IPS-15b (cell line): ENCODE data around the gene CA6.

Experiments used
- H3K27me3 ChIP-seq: one replicate; pipeline ENCODE4 v1.6.1; 2013; ENCODE audit warnings: low read length; ENCODE audit not compliant: control insufficient read depth, insufficient read depth
- H3K36me3 ChIP-seq: one replicate; pipeline ENCODE4 v1.6.1; 2013; ENCODE audit warnings: low read length; ENCODE audit not compliant: control insufficient read depth, insufficient read depth
- H3K4me1 ChIP-seq: one replicate; pipeline ENCODE4 v1.6.1; 2013; ENCODE audit warnings: mild to moderate bottlenecking, low read length; ENCODE audit not compliant: control insufficient read depth, insufficient read depth
- H3K4me3 ChIP-seq: one replicate; pipeline ENCODE4 v1.5.1; 2013; ENCODE audit warnings: low read depth, low read length
- H3K9ac ChIP-seq: one replicate; pipeline ENCODE4 v1.6.1; 2013; ENCODE audit warnings: low read depth, mild to moderate bottlenecking, low read length
- H3K9me3 ChIP-seq: one replicate; pipeline ENCODE4 v1.6.1; 2013; ENCODE audit warnings: mild to moderate bottlenecking, low read length; ENCODE audit not compliant: control insufficient read depth, insufficient read depth

Gene CA6

DNA sequence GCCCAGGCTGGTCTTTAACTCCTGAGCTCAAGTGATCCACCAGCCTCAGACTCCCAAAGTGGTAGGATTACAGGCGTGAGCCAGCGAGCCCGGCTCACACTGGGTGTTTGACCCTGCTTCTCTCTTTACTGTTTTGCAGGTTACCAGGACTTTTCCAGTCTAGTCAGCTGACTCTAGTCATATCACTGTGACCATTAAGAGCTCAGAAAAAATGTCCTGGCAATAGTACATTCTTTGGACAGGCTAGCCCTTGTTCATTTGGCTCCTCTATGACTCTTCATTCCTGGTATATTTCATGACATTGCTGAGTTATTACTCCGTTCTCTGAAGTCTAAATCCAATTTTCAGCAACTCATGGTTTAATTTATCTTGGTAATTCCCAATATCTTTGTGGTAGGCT lies 8.0 kb upstream of the CA6 start:
- H3K4me1 ChIP-seq = no peaks in the 10 kb centered on the region
- H3K36me3 ChIP-seq = no peaks in the 10 kb centered on the region

DNA sequence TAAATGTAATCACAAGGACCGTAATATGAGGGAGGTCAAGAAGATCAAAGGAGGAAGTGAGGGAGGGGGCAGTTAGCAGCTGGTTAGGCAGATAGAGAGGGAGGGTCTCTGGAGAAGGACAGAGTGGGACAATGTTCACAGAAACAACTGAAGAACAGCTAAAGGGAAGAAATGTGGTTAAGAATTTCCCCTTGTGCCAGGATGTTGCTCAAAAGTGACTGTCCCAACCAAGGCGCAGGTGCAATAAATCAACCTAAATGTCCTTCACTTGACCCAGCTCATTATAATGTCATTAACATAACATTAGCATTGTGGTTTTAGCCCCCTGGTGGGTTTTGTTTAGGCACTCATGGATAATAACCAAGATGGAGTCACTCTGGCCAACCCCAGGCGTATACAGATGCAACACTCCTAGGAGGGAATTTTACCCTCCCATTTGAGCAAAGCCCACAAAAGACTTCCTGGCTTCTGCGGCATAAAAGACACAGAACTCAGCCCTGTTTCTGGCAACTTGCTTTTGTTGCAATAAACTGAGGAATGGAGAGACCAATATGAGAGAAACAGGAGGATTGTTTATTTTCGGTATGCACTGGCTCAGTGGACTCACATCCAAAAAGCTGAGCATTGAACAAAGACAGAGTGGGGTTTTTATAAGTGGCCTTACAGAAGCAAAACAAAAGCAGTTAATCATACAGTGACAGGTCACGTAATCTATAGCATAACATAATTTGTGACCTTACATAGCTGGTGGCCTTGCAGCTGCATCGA lies 7.3 kb upstream of the CA6 start:
- no peaks in the 10 kb centered on the region for H3K36me3 ChIP-seq
- no peaks in the 10 kb centered on the region for H3K9me3 ChIP-seq
- H3K4me1 ChIP-seq = peaks cover 2% of the 10 kb centered on the region
- H3K9ac ChIP-seq = no peak overlapping the region
- H3K4me3 ChIP-seq = no peak overlapping the region
- H3K27me3 ChIP-seq = no peaks in the 10 kb centered on the region

More for the DNA sequence above, 8.0 kb upstream of the CA6 start:
- Histone ChIP-seq H3K27me3 (no peaks in the 10 kb centered on the region), H3K4me3 (no peak overlapping the region), H3K9me3 (no peaks in the 10 kb centered on the region), H3K9ac (no peak overlapping the region)

DNA sequence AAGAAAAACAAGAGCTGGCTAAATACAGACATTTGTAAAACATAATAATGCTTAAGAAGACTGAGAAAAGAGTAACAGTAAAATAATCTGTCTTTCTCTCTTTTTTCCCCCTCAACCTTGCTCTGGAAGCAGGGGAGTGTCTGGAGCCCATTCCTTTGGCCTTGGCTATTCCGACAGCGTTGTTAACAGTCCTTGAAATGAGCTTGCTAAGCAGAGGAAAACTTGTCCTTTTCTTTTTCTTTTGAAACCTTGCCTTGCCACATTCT lies 6.7 kb upstream of the CA6 start:
- H3K27me3 ChIP-seq = no peaks in the 10 kb centered on the region
- H3K36me3 ChIP-seq = no peaks in the 10 kb centered on the region
- H3K4me1 ChIP-seq = peaks cover 6% of the 10 kb centered on the region
- no peak overlapping the region for H3K4me3 ChIP-seq
- H3K9me3 ChIP-seq = no peaks in the 10 kb centered on the region
- no peak overlapping the region for H3K9ac ChIP-seq

DNA sequence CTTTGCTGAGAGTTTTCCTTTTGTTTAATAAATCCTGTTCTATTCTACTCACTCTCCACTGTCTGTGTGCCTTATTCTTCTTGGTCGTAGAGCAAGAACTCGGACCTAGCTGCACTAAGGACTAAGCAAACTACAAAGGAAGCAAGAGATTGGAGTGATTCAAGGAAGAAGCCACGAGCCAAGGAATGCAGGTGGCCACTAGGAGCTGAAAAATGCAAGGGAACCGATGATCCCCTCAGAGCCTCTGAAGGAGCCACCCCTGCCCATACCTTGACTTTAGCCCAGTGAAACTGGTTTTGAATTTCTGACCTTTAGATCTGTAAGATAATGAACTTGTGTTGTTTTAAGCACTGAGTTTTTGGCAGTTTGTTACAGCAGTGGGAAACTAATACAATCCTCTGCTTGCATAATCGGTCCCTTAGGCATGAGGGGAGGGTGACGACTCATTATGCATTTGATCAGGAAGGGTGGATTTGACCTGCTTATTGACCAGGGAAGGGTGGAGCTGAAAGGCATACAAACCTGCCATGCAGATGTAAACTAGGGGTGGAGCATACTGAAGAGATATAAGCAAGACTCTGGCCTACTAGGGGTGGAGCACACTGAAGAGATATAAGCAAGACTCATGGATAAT lies 6.2 kb upstream of the CA6 start:
- Histone ChIP-seq H3K9ac (no peak overlapping the region), H3K9me3 (no peaks in the 10 kb centered on the region), H3K4me1 (peaks cover 8% of the 10 kb centered on the region), H3K4me3 (no peak overlapping the region), H3K27me3 (no peaks in the 10 kb centered on the region), H3K36me3 (no peaks in the 10 kb centered on the region)

DNA sequence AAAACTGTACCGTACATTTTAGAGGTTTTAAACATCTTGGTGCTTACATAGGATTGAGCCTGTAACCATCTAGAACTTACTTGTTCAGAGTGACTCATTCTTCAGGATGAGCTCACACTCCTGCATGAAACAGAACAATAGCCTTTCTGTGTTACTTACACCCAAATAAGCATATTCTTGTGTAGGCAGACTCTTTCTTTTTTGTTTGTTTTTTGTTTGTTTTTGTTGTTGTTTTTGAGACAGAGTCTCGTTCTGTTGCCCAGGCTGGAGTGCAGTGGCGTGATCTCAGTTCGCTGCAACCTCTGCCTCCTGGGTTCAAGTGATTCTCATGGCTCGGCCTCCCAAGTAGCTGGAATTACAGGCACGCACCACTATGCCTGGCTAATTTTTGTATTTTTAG lies 3.8 kb upstream of the CA6 start:
- Histone ChIP-seq H3K9me3 (no peaks in the 10 kb centered on the region), H3K36me3 (no peaks in the 10 kb centered on the region), H3K9ac (no peak overlapping the region), H3K27me3 (no peaks in the 10 kb centered on the region), H3K4me1 (peaks cover 12% of the 10 kb centered on the region), H3K4me3 (no peak overlapping the region)

DNA sequence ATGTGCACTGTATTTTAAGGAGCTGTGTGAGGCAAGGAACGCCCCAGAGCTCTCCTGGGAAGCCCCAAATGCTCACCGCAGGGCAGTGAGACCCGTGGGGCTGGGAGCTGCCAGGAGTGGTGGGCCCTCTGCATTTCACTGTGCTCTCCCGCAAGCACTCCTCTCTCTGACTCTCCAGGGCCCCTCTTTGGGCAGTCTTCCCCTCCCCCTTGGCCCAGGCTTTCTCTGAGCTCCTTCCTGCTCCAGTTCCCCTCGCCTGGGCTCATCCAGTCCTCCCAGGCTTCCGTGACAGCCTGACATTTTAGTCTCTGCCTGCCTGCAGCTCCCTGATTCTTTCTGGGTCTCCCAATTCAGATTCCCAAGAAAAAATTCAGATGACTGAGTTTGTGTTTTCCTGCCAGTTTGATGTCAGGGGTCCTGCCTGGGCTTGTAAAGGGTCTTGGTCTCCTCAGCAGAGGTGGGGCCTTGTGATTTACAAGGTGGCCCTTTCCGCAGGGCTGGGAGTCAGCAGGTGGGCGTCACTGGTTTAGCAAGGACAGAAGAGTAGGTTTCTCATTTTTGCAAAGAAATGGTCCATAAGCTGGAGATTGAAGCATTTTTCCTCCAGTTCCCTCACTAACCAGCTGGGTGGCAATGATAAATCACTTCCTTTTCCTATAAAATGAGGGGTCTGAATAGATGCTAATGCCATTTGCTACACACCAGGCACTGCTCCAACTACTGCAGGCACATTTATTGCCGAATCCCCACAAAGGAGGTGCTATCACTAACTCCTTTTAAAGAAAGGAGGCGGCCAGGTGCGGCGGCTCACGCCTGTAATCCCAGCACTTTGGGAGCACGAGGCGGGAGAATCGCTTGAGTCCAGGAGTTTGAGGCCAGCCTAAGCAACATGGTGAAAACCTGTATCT lies 1.9 kb upstream of the CA6 start:
- no peaks in the 10 kb centered on the region for H3K36me3 ChIP-seq
- H3K9ac ChIP-seq = no peak overlapping the region
- no peaks in the 10 kb centered on the region for H3K27me3 ChIP-seq
- H3K4me1 ChIP-seq = peaks cover 12% of the 10 kb centered on the region
- H3K4me3 ChIP-seq = no peak overlapping the region
- no peaks in the 10 kb centered on the region for H3K9me3 ChIP-seq

DNA sequence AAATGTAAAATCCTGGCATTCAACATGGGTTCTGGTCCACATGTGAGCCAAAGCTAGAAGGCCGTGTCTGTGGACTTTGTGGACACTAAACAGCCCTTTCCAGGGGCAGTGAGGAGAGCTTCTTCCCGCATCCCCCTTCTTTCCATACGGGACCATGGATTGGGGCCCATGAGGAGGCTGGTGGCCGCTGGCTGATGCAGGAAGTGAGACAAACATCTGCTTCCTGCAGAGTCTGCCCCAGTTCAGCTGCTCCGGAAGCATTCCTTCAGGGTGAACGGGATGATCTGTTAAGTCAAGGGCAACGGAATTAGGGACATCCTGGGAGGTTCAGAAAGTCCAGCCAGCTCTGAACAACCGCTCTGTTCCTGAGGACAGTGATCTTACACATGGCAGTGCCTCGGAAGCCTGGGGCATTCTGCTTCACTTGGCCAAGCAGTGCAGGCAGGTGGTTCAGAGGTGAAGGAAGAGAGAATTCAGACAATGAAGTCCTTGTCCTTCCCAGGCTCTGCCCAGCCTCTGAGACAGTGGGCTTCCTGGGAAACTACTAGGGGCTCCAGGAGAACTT lies 1.5 kb downstream of the CA6 start:
- Histone ChIP-seq H3K9ac (no peak overlapping the region), H3K27me3 (no peaks in the 10 kb centered on the region), H3K4me1 (peaks cover 12% of the 10 kb centered on the region), H3K4me3 (no peak overlapping the region), H3K9me3 (no peaks in the 10 kb centered on the region), H3K36me3 (no peaks in the 10 kb centered on the region)

DNA sequence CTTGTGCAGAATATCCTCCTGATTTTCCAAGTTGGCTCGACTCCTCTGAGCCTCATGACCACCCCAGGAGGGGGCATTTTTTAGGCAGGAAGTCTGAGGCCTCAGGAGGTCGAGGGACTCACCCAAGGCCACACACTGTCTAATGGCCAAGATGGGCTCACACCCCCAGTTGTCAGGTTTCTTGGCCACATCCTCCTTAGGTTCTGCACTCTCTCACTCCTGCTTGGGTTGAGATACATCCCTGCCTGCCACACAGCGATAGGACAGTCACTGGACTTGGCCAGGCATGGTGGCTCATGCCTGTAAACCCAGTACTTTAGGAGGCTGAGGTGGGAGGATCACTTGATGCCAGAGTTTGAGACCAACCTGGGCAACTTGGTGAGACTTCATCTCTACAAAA lies 4.6 kb downstream of the CA6 start:
- H3K4me1 ChIP-seq = no peaks in the 10 kb centered on the region
- H3K9ac ChIP-seq = no peak overlapping the region
- H3K4me3 ChIP-seq = no peak overlapping the region
- no peaks in the 10 kb centered on the region for H3K27me3 ChIP-seq
- no peaks in the 10 kb centered on the region for H3K36me3 ChIP-seq
- no peaks in the 10 kb centered on the region for H3K9me3 ChIP-seq

DNA sequence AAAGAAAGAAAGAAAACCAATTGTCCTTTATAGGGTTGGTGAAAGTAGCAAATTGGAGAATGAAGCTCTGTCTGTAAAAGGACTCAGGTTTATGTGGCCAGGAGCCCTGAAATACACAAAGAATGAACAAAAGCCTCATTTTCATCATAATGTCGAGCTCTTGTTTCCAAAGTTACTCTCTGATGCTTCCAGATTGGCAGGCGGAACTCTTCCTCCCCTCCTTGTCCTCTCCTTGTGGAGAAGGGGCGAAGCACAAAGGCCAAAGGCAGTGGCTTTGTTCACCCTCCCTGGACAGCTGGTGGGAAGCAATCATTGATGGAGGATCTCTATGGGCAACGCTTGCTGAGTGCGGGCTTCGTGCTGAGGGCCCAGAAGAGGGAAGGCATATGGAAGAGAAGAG lies 5.6 kb downstream of the CA6 start:
- Histone ChIP-seq H3K36me3 (no peaks in the 10 kb centered on the region), H3K4me3 (no peak overlapping the region), H3K4me1 (no peaks in the 10 kb centered on the region), H3K9me3 (no peaks in the 10 kb centered on the region), H3K9ac (no peak overlapping the region), H3K27me3 (no peaks in the 10 kb centered on the region)

DNA sequence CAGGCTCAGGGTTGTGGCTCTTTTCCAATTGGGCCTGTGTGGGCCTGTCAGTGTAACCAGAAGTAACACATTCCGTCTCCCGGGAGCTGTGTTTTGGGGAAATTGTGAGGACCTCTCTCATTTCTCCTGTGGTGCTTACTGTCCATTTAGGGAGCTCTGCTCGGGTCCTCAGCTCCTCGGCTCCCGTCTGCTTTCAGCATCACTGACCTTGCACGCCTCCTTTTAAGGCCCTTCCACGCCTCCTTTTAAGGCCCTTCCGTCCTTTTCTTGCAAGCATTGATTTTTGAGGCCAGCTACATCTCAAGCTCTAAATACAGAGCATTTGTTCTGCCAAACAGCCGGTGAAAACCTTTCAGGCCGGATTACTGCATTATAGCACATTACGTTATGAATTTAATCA lies 9.7 kb downstream of the CA6 start:
- Histone ChIP-seq H3K27me3 (no peaks in the 10 kb centered on the region), H3K4me3 (no peak overlapping the region), H3K4me1 (no peaks in the 10 kb centered on the region), H3K9ac (no peak overlapping the region), H3K9me3 (no peaks in the 10 kb centered on the region), H3K36me3 (no peaks in the 10 kb centered on the region)

DNA sequence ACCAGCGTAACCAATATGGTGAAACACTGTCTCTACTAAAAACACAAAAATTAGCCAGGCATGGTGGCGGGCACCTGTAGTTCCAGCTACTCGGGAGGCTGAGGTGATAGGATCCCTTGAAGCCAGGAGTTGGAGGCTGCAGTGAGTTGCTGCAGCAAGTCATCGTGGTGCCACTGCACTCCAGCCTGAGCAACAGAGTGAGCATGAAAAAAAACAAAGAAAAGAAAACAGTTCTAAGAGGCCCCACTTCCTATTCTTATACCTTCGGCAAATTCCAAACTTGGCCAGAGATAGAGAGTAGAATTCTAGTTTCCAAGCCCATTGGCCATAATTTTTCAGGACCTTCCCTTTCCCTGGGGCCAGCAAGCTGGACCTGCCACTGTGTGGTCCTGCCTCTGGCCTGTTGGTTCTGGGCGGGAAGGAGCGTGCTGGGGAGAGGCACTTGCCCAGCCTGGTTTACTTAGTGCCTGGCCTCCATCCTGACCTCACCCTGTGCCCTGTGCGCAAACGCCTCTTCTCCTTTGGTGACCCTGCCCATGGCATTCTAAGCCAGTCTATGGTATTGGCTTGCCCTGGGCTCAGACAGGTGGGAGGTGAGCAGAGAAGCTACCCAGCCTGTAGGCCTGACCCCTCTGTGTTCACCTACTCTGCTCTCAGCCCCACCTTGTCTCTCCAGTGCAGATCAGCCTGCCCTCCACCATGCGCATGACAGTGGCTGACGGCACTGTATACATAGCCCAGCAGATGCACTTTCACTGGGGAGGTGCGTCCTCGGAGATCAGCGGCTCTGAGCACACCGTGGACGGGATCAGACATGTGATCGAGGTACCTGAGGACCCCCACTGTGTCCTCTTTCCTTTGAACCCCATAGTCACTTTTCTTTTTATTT lies 11.0 kb downstream of the CA6 start:
- Histone ChIP-seq H3K4me3 (no peak overlapping the region), H3K36me3 (no peaks in the 10 kb centered on the region), H3K4me1 (no peaks in the 10 kb centered on the region), H3K9ac (no peak overlapping the region), H3K9me3 (no peaks in the 10 kb centered on the region), H3K27me3 (no peaks in the 10 kb centered on the region)
